ENCODE measurements around the gene SENP2.
"Not testable (repeated sequence)": the region's sequence is repeated elsewhere in the genome, so short reads cannot be mapped to it uniquely, and the experiment has no call there.

Gene SENP2

GRCh38 chr3:185646382-185647133 is 60.5 kb downstream of the SENP2 start:
- DNase-seq: no peak
- intact Hi-C loops (cut with DNase I): no loop called here

GRCh38 chr3:185647134-185647879 is 61.2 kb downstream of the SENP2 start:
- intact Hi-C loops (cut with DNase I): no loop called here
- peak in 1 of 10 donors; percentile 81 for DNase-seq

- peak in 4 of 10 donors; percentile 46 to 86 (median 84) for DNase-seq
- intact Hi-C loops (cut with DNase I): no loop called here
These were observed 61.8 kb downstream of the SENP2 start for GRCh38 chr3:185647880-185648210.

GRCh38 chr3:185648396-185648795 is 62.3 kb downstream of the SENP2 start:
- no peak for DNase-seq
- intact Hi-C loops (cut with DNase I): no loop called here

GRCh38 chr3:185649414-185649813 is 63.3 kb downstream of the SENP2 start:
- DNase-seq: no peak
- intact Hi-C loops (cut with DNase I): no loop called here

GRCh38 chr3:185651971-185652370 is 65.9 kb downstream of the SENP2 start:
- intact Hi-C loops (cut with DNase I): no loop called here

GRCh38 chr3:185653949-185654757 is 68.1 kb downstream of the SENP2 start:
- intact Hi-C loops (cut with DNase I): no loop called here
- peak in 1 of 10 donors; percentile 32 for DNase-seq

More at GRCh38 chr3:185651971-185652370, 65.9 kb downstream of the SENP2 start:
- peak in 1 of 10 donors; percentile 18 for DNase-seq

GRCh38 chr3:185654758-185655145 is 68.7 kb downstream of the SENP2 start:
- DNase-seq: peak in 1 of 10 donors; percentile 52
- intact Hi-C loops (cut with DNase I): no loop called here

GRCh38 chr3:185655426-185656320 is 69.6 kb downstream of the SENP2 start:
- intact Hi-C loops (cut with DNase I): no loop called here
- DNase-seq: peak in 1 of 10 donors; percentile 59

- intact Hi-C loops (cut with DNase I): no loop called here
- peak in 2 of 10 donors; percentile 29 to 81 for DNase-seq
These were observed 70.3 kb downstream of the SENP2 start for GRCh38 chr3:185656321-185656840.

- intact Hi-C loops (cut with DNase I): no loop called here
- peak in 1 of 10 donors; percentile 34 for DNase-seq
These were observed 71.1 kb downstream of the SENP2 start for GRCh38 chr3:185657211-185657610.

GRCh38 chr3:185657691-185658503 is 71.8 kb downstream of the SENP2 start:
- DNase-seq: peak in 1 of 10 donors; percentile 25
- intact Hi-C loops (cut with DNase I): no loop called here

GRCh38 chr3:185658504-185658912 is 72.4 kb downstream of the SENP2 start:
- intact Hi-C loops (cut with DNase I): no loop called here
- peak in 5 of 10 donors; percentile 18 to 88 (median 56) for DNase-seq

- DNase-seq: no peak
- intact Hi-C loops (cut with DNase I): no loop called here
These were observed 72.8 kb downstream of the SENP2 start for GRCh38 chr3:185658943-185659342.

GRCh38 chr3:185659942-185660921 is 74.1 kb downstream of the SENP2 start:
- peak; percentile 50 to 97 (median 78) for DNase-seq
- intact Hi-C loops (cut with DNase I): loop anchor here (1.0 to 10.0 kb wide), 2 partner anchors 108 to 275 kb away; partner anchors contain the start of gene TRA2B

- not testable (repeated sequence) for DNase-seq
- intact Hi-C loops (cut with DNase I): loop anchor here (10.0 kb wide), 1 partner anchor 274 kb away; the partner anchor contains the start of gene TRA2B
These were observed 75.2 kb downstream of the SENP2 start for GRCh38 chr3:185661296-185661695.

GRCh38 chr3:185661772-185662171 is 75.7 kb downstream of the SENP2 start:
- DNase-seq: no peak
- intact Hi-C loops (cut with DNase I): loop anchor here (10.0 kb wide), 1 partner anchor 273 kb away; the partner anchor contains the start of gene TRA2B
